GM12873 (cell line): ENCODE data around the gene AP3S2.

Experiments
- CTCF ChIP-seq: IDR thresholded peaks from 2 replicates; pipeline ENCODE4 v1.5.1; 2012; ENCODE audit warnings: low read depth, mild to moderate bottlenecking, moderate library complexity, low read length, control low read depth; ENCODE audit not compliant: insufficient read depth; ENCODE audit errors: missing control alignments

AP3S2 gene

GRCh38 chr15:89801471-89802195, 92.2 kb downstream of the AP3S2 start:
- TF ChIP-seq CTCF: no peak

GRCh38 chr15:89799918-89800498, 93.8 kb downstream of the AP3S2 start:
- TF ChIP-seq CTCF: no peak

GRCh38 chr15:89799011-89799911, 94.5 kb downstream of the AP3S2 start:
- no peak for TF ChIP-seq CTCF

GRCh38 chr15:89797678-89798201, 96.1 kb downstream of the AP3S2 start:
- TF ChIP-seq CTCF: no peak

GRCh38 chr15:89795996-89796395, 97.8 kb downstream of the AP3S2 start:
- TF ChIP-seq CTCF: no peak

GRCh38 chr15:89794627-89795241, 99.1 kb downstream of the AP3S2 start:
- TF ChIP-seq CTCF: no peak
